Omental fat pad (tissue), 4 donors: ENCODE measurements around the gene APIP. TPM values are rescaled to one million over a fixed set of nuclear protein-coding genes. Genes with fewer than 3 reads are reported as not detected.

Experiments
- ATAC-seq: fragments of 150-250 bp; one replicate; pipeline ENCODE4 v1.9.1; 2016; ENCODE audit warnings: mild to moderate bottlenecking, moderate library complexity; ENCODE audit not compliant: low FRiP score
- DNase-seq: peaks from one replicate; pipeline ENCODE4 v3.0.0-alpha.2; 2019; ENCODE audit warnings: low spot score
- CTCF ChIP-seq, 3 donors: fragments of 450-650 bp; IDR thresholded peaks; one replicate each; pipeline ENCODE4 v1.5.1; 2016 to 2017; ENCODE audit warnings: antibody characterized with exemption in 3 of 3, mild to moderate bottlenecking in 3 of 3, moderate library complexity in 2 of 3
- total RNA-seq, 4 donors: library from RNA; depleted of rRNA; stranded (reverse); fragments of >200 nt; gene quantifications; one replicate each; pipeline ENCODE4 v1.1.0, GENCODE V29; 2016

APIP gene
- total RNA-seq, 4 donors from 2014 or later = 23.0 to 56.2 (median 28.3) TPM

DNA sequence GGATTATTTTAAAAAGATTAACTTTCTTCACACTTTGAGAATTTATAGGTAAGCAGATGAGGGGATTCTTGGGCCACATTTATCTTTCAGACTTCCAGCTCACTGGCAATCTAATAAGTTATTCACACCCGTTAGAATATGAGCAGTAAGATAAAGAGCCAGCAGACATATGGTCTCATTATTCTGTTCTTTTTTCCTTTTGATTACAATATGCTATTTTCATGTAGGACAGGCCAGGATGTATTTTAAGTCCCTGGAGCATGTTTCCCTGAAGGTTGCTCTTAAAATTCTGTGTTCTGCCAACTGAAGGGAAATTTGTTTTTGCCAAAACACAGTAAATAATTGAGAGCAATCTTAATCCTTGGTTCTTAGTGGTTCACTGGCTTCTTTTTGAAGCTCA lies 22.4 kb upstream of the APIP start:
- TF ChIP-seq CTCF (IDR thresholded peaks at IDR 0.05) = no peak
- ATAC-seq = no peak
- DNase-seq = no peak

GRCh38 chr11:34936945-34937629 lies 20.9 kb upstream of the APIP start:
- DNase-seq = no peak

DNA sequence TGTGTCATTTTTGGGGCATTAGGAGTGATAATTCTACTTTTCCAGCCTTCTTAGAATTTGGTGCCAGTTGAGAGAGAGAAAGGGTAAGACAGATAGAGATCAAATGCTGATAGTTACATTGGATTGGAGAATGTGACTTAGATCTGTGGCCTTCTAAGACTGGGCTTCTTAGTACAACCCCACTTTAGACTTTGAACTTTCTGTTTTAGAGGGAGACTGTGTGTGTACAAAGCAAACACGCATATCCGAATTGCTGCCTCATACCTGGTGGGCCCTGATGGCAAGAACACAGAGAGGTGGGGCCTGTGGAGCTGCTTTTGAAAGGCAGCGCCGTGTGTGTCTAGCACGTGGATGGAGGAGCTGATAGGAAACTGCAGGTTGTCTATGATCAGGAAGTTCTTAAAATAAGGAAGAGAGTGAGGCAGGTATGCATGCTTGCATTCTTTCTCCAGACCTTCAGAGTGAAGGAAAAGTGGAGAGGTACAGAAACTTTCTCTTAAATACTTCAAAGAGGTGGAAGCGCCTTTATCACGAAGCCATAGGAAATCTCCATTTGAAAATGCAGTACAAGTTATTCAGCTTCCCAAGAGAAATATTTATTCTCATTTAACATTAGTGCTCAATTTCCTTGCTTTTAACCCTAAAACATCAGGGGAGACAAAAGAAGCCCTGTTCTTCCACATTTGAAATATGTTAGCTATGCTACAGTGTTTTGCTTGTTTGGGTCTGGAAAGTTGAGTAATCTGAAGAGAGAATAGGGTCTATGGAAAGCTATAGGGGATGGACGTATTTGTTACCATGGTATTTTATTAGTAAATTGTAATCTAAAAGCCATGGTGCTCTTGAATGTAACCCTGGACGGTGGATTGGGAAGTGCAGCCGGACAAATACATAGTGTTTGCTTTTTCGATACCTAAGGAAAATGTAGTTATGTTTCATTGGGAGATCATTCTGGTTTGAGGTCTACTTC lies 13.9 kb upstream of the APIP start:
- TF ChIP-seq CTCF (IDR thresholded peaks at IDR 0.05) = no peak
- ATAC-seq = no peak
- DNase-seq = no peak

More at GRCh38 chr11:34936945-34937629, 20.9 kb upstream of the APIP start:
- TF ChIP-seq CTCF (IDR thresholded peaks at IDR 0.05) = no peak
- ATAC-seq = no peak

DNA sequence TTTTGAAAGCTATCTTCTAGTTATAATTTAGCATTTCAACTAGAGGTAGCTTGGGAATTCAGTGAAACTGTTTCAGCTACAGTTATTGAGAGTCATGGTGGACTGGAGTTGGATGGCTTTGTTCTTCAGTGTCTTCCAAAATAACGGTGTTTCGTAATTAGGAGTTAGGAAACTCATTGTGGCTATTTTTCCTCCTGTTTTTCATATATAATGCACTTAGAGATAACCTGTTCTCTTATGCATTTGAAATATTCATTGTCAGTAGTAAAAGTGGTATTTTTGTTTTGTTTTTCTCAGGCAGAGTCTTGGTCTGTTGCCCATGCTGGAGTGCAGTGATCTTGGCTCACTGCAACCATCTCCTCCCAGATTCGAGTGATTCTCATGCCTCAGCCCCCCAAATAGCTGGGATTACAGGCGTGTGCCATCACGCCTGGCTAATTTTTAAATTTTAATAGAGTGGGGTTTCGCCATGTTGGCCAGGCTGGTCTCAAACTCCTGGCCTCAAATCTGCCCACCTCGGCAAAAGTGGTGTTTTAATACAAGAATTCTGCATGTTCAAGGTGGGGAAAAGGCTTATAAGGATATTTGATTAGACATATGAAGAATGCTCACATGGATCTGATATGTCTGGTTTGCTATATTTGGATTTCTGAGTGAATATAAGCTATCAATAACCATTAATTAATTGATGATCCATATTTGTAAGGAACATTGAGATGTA lies 12.9 kb upstream of the APIP start:
- no peak for ATAC-seq
- no peak for DNase-seq
- no peak for TF ChIP-seq CTCF (IDR thresholded peaks at IDR 0.05)

GRCh38 chr11:34928268-34928959 lies 12.2 kb upstream of the APIP start:
- TF ChIP-seq CTCF (IDR thresholded peaks at IDR 0.05) = no peak
- DNase-seq (no peak), ATAC-seq (no peak)

GRCh38 chr11:34926831-34927132 lies 10.6 kb upstream of the APIP start:
- ATAC-seq (peak; percentile 42), DNase-seq (no peak)
- no peak for TF ChIP-seq CTCF (IDR thresholded peaks at IDR 0.05)
